K562 (cell line): ENCODE measurements around the gene SMAGP. TPM values are rescaled to one million over a fixed set of nuclear protein-coding genes. Genes with fewer than 3 reads are reported as not detected.
A peak's percentile ranks its signal among the peaks of the same experiment; 100 is the strongest.
"Not testable (repeated sequence)": the region's sequence is repeated elsewhere in the genome, so short reads cannot be mapped to it uniquely, and the experiment has no call there.

Source experiments
- ATAC-seq: fragments of 200-7000 bp; cut with Tn5 transposase; 3 replicates; pipeline ENCODE4 v1.9.1; 2020; ENCODE audit warnings: moderate library complexity
- BruUV-seq: library from RNA; stranded (reverse); fragments of 400-500 nt; replicated peaks from 2 replicates; lab custom pipeline; 2021; lab: Mats Ljungman, UMichigan
- CTCF ChIA-PET: fragments of 300-600 bp; formaldehyde crosslinking; extraction: SDS; loops from one replicate; lab custom pipeline; 2021; ENCODE audit warnings: low intra/inter-chr PET ratio; lab: Yijun Ruan, JAX
- POLR2A ChIA-PET: fragments of 300-600, 350-650 bp; sonication (Branson Sonifier 250); formaldehyde crosslinking; extraction: SDS; loops from one replicate; lab custom pipeline; 2021; ENCODE audit warnings: antibody characterized with exemption, inconsistent platforms; lab: Yijun Ruan, JAX
- DNase-seq, 4 experiments: peaks; one replicate each; pipeline versions ENCODE4 v3.0.0 to v3.0.0-alpha.2; 2011 to 2018; ENCODE audit warnings: low spot score in 3 of 4, mixed read lengths in 3 of 4; ENCODE audit errors: extremely low read depth in 1 of 4
- FAIRE-seq: peaks from 2 replicates; lab custom pipeline; 2011; peaks lifted over from hg19 to GRCh38; lab: Jason Lieb, UNC
- H2AFZ ChIP-seq: 2 replicates; pipeline ENCODE4 v1.6.0; 2011; ENCODE audit warnings: low read depth, low read length, control low read depth, inconsistent platforms
- H3K27ac ChIP-seq: fragments of 200-600 bp; 3 replicates; pipeline ENCODE4 v1.8.0; 2011; ENCODE audit warnings: low read depth, mild to moderate bottlenecking, control low read depth, inconsistent platforms, low read length, moderate library complexity, mixed read lengths; ENCODE audit errors: extremely low read depth
- H3K27me3 ChIP-seq, 2 experiments: fragments of 300-600 bp in 1 of 2; 2 replicates in 1 of 2; 3 replicates in 1 of 2; pipeline versions ENCODE4 v1.6.0 to v1.8.0; 2011; ENCODE audit warnings: inconsistent platforms in 2 of 2, low read length in 2 of 2, mild to moderate bottlenecking in 1 of 2, mixed read lengths in 1 of 2, moderate library complexity in 1 of 2; ENCODE audit not compliant: control insufficient read depth in 2 of 2, insufficient read depth in 2 of 2
- H3K36me3 ChIP-seq: fragments of 300-600 bp; 3 replicates; pipeline ENCODE4 v1.8.0; 2011; ENCODE audit warnings: mild to moderate bottlenecking, low read length, inconsistent platforms; ENCODE audit not compliant: control insufficient read depth, insufficient read depth
- H3K4me1 ChIP-seq, 2 experiments: fragments of 200-600 bp in 1 of 2; replicated peaks in 1 of 2; 2 replicates in 1 of 2; 3 replicates in 1 of 2; pipeline versions ENCODE4 v1.5.1 to v1.8.0; 2011; ENCODE audit warnings: inconsistent platforms in 2 of 2, low read length in 2 of 2, mild to moderate bottlenecking in 1 of 2, mixed read lengths in 1 of 2, moderate library complexity in 1 of 2; ENCODE audit not compliant: control insufficient read depth in 2 of 2, insufficient read depth in 2 of 2
- H3K4me2 ChIP-seq: 2 replicates; pipeline ENCODE4 v1.6.1; 2011; ENCODE audit warnings: low read length, control low read depth, inconsistent platforms, mixed read lengths; ENCODE audit not compliant: insufficient read depth
- H3K4me3 ChIP-seq: fragments of 200-600 bp; sonication (generic), shearing (Covaris generic); 2 replicates; pipeline ENCODE4 v1.5.1; 2016; ENCODE audit warnings: control low read depth, inconsistent platforms
- H3K79me2 ChIP-seq: fragments of 200-600 bp; 3 replicates; pipeline ENCODE4 v1.8.0; 2011; ENCODE audit warnings: low read length, inconsistent platforms; ENCODE audit not compliant: control insufficient read depth, insufficient read depth
- H3K9ac ChIP-seq, 2 experiments: 2 replicates each; pipeline versions ENCODE4 v1.6.0 to v1.6.1; 2011; ENCODE audit warnings: low read depth in 2 of 2, low read length in 2 of 2, control low read depth in 1 of 2, inconsistent platforms in 1 of 2, mild to moderate bottlenecking in 1 of 2, mixed read lengths in 1 of 2; ENCODE audit not compliant: insufficient read depth in 1 of 2
- H3K9me1 ChIP-seq: one replicate; pipeline ENCODE4 v1.6.0; 2011; ENCODE audit warnings: inconsistent platforms, mild to moderate bottlenecking, low read length, moderate library complexity; ENCODE audit not compliant: control insufficient read depth, insufficient read depth
- H3K9me3 ChIP-seq: replicated peaks from 2 replicates; pipeline ENCODE4 v1.5.1; 2011; ENCODE audit warnings: low read depth, low read length, inconsistent platforms; ENCODE audit not compliant: control insufficient read depth, insufficient read depth
- H4K20me1 ChIP-seq: replicated peaks from 2 replicates; pipeline ENCODE4 v1.6.1; 2011; ENCODE audit warnings: low read length, inconsistent platforms, mixed read lengths; ENCODE audit not compliant: control insufficient read depth, insufficient read depth
- ADNP ChIP-seq: fragments of 200-800 bp; sonication (Bioruptor generic); IDR thresholded peaks from 2 replicates; pipeline ENCODE4 v1.6.1; 2016; ENCODE audit warnings: missing genetic modification characterization, missing compliant biosample characterization
- ARID1B ChIP-seq: fragments of 450-650 bp; IDR thresholded peaks from 2 replicates; pipeline ENCODE4 v1.6.1; 2016; ENCODE audit warnings: antibody characterized with exemption, mild to moderate bottlenecking, inconsistent platforms
- CBFA2T3 ChIP-seq: fragments of 450-650 bp; IDR thresholded peaks from 2 replicates; pipeline ENCODE4 v1.6.1; 2017
- CTBP1 ChIP-seq: fragments of 450-650 bp; IDR thresholded peaks from 2 replicates; pipeline ENCODE4 v1.6.1; 2016; ENCODE audit warnings: borderline replicate concordance
- DPF2 ChIP-seq: fragments of 450-650 bp; IDR thresholded peaks from 2 replicates; pipeline ENCODE4 v1.6.1; 2016
- EP300 ChIP-seq: IDR thresholded peaks from 2 replicates; pipeline ENCODE4 v1.6.1; 2012; ENCODE audit warnings: low read length, improper control_type of control experiment
- GATAD2B ChIP-seq: fragments of 450-650 bp; IDR thresholded peaks from 2 replicates; pipeline ENCODE4 v1.6.1; 2017; ENCODE audit warnings: mild to moderate bottlenecking, borderline replicate concordance
- HDAC1 ChIP-seq, 2 experiments: fragments of 450-650 bp; IDR thresholded peaks; 2 replicates each; pipeline ENCODE4 v1.6.1; 2016 to 2017; ENCODE audit warnings: inconsistent platforms in 1 of 2, mild to moderate bottlenecking in 1 of 2, moderate library complexity in 1 of 2
- KLF16 ChIP-seq: IDR thresholded peaks from 2 replicates; pipeline ENCODE4 v1.6.1; 2016; ENCODE audit warnings: antibody characterized with exemption
- SMARCE1 ChIP-seq: fragments of 450-650 bp; IDR thresholded peaks from 2 replicates; pipeline ENCODE4 v1.7.1; 2016; ENCODE audit warnings: mild to moderate bottlenecking
- SOX6 ChIP-seq: fragments of 450-650 bp; IDR thresholded peaks from 2 replicates; pipeline ENCODE4 v1.6.1; 2014; ENCODE audit warnings: mild to moderate bottlenecking
- TAL1 ChIP-seq: fragments of 450-650 bp; IDR thresholded peaks from 2 replicates; pipeline ENCODE4 v1.6.1; 2016; ENCODE audit warnings: mild to moderate bottlenecking
- TEAD4 ChIP-seq, 2 experiments: sonication (generic) in 1 of 2; formaldehyde crosslinking in 1 of 2; IDR thresholded peaks; 2 replicates each; pipeline versions ENCODE4 v1.6.1 to v1.8.0; 2012 to 2022; ENCODE audit warnings: borderline replicate concordance in 1 of 2, inconsistent platforms in 1 of 2, low read length in 1 of 2, mild to moderate bottlenecking in 1 of 2, missing genetic modification reagents in 1 of 2
- WGBS: fragments of 100-300 bp; shearing (Covaris generic); methylation state at CpG from one replicate; pipeline ENCODE4 v1.1.6; 2016; ENCODE audit warnings: low coverage, mixed read lengths; ENCODE audit not compliant: insufficient coverage; ENCODE audit errors: missing lambda C conversion rate; 5-methylcytosine and 5-hydroxymethylcytosine counted together
- in situ Hi-C: fragments of 300-500 bp; cut with MboI; formaldehyde crosslinking; loops from 4 replicates; pipeline ENCODE4 v1.15.0; 2018; ENCODE audit warnings: inconsistent platforms, mixed read lengths
- intact Hi-C: fragments of 100-400 bp; cut with micrococcal nuclease; formaldehyde crosslinking; loops from 2 replicates; pipeline ENCODE4 v1.14.2; 2022
- polyA plus RNA-seq, 8 experiments: library from polyadenylated mRNA; depleted of rRNA in 4 of 8; stranded (reverse) in 5 of 8; unstranded in 3 of 8; fragments of >200 nt; fragmentation: Nextera tagmentation in 2 of 8; fragmentation: Illumina TruSeq in 1 of 8; extraction: Ambion mirVana in 2 of 8; extraction: Trizol in 1 of 8; gene quantifications; 2 replicates each; pipeline versions ENCODE4 v1.2.1 to v1.2.3, GENCODE V29; 2011 to 2014; ENCODE audit warnings: inconsistent platforms in 1 of 8, missing spikeins in 1 of 8
- total RNA-seq, 7 experiments: library from RNA; depleted of rRNA in 6 of 7; stranded (reverse); fragments of >200 nt in 6 of 7; fragmentation: Illumina TruSeq in 2 of 7; extraction: Trizol in 2 of 7; gene quantifications; 2 replicates each; pipeline versions ENCODE4 v1.2.1 to v1.2.3, GENCODE V29; 2011 to 2021; ENCODE audit warnings: low replicate concordance in 1 of 7

Gene SMAGP
- total and polyA plus RNA-seq, 9 of the 15 experiments (the other 6 are each of a cell fraction or from before 2014, with no cell fraction given) = 23.1 to 62.3 (median 29.9) TPM

DNA sequence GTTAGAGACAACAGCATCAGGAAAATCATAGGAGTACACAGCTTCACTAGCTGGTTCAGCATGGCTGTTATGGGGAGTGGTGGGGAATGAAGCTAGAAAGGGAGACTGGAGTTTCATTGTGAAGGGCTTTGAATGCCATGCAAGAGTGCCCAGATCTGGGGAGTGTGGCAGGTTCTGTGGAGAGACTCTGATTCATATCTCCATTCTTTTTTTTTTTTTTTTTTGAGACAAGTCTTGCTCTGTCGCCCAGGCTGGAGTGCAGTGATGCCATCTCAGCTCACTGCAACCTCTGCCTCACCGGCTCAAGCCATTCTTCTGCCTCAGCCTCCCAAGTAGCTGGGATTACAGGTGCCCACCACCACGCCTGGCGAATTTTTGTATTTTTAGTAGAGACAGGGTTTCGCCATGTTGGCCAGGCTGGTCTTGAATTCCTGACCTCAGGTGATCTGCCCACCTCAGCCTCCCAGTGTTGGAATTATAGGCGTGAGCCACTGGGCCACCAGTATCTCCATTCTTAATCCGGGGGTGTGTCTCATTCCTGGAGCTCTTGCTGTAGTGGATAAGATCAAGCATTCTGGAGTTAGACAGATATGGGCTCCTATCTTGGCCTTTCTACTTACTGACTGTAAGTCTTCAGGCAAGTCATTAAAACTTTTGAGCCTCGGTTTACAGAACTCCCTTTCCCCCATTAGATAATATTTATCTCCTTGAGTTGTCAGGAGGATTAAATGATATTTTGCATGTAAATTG is 48.0 kb upstream of the SMAGP start:
- Histone ChIP-seq H3K9ac (peak overlapping the region in 1 of 2 experiments; percentile 27; a peak in 1 of 4 replicates), H2AFZ (peak overlapping the region; percentile 81), H3K4me2 (peak overlapping the region; percentile 59; the same call in 1 of the 2 replicates), H3K27ac (peak overlapping the region; percentile 16), H3K4me1 (peaks cover 29 to 51% of the 10 kb centered on the region in 2 experiments)
- H3K9me3 ChIP-seq; H4K20me1 ChIP-seq; H3K9me1 ChIP-seq; H3K36me3 ChIP-seq; H3K4me3 ChIP-seq; H3K79me2 ChIP-seq; BruUV-seq; in situ Hi-C loops; intact Hi-C loops; CTCF ChIA-PET; ATAC-seq; H3K27me3 ChIP-seq; TF ChIP-seq TEAD4 (CRISPR knock-in tag; IDR thresholded peaks at IDR 0.05; ENCODE audit: borderline replicate concordance): not testable (repeated sequence)
- POLR2A ChIA-PET = interaction anchor here (0.7 kb wide), 2 partner anchors 582 to 1280 kb away, joined by 3 read pairs; no protein-coding TSS in a partner anchor
- TF ChIP-seq HDAC1 (IDR thresholded peaks at IDR 0.05) (0 out of 4 replicates have a peak, but pooled peaks of 1 of the 2 experiments have one; percentile 8), KLF16 (0 out of 2 replicates have a peak, but pooled peaks have one; percentile 16), DPF2 (peak; percentile 61), EP300 (peak; percentile 20; the same call in 1 of the 2 replicates), ARID1B (peak; percentile 74), CTBP1 (peak; percentile 42; the same call in 1 of the 2 replicates), TAL1 (peak; percentile 27; the same call in 1 of the 2 replicates), ADNP (tag) (0 out of 2 replicates have a peak, but pooled peaks have one; percentile 36), SMARCE1 (peak; percentile 60; the same call in 1 of the 2 replicates), GATAD2B (0 out of 2 replicates have a peak, but pooled peaks have one; percentile 19), TEAD4 (IDR thresholded peaks at IDR 0.05; ENCODE audit: low read length) (peak; percentile 55; the same call in 1 of the 2 replicates), SOX6 (peak; percentile 28; the same call in 1 of the 2 replicates), CBFA2T3 (peak; percentile 54)
- DNase-seq = peak in 3 of 4 experiments; percentile 45 to 57 (median 52)
- 43% methylated on average over 7 of the region's 8 CpGs for WGBS
- peak; percentile 11 for FAIRE-seq
